ENCODE measurements around the gene SFRP2.

SFRP2 gene

GRCh38 chr4:153765894-153766293 is 23.0 kb downstream of the SFRP2 start:
- DNase-seq: no peak

GRCh38 chr4:153764601-153765368 is 24.1 kb downstream of the SFRP2 start:
- no peak for DNase-seq

- no peak for DNase-seq
Observed at GRCh38 chr4:153763404-153763803, 25.5 kb downstream of the SFRP2 start.

GRCh38 chr4:153759407-153760316 is 29.2 kb downstream of the SFRP2 start, which contains the start of gene RNF175:
Gene RNF175, minus strand, starts transcription at chr4:153760024. Its CDS starts 162 bp downstream, at chr4:153759862.
- DNase-seq: peak; percentile 5

- DNase-seq: no peak
Observed at GRCh38 chr4:153758688-153759406, 30.0 kb downstream of the SFRP2 start.

GRCh38 chr4:153758136-153758535 is 30.7 kb downstream of the SFRP2 start:
- no peak for DNase-seq

- no peak for DNase-seq
Observed at GRCh38 chr4:153757407-153757806, 31.5 kb downstream of the SFRP2 start.

GRCh38 chr4:153755186-153755585 is 33.7 kb downstream of the SFRP2 start:
- no peak for DNase-seq

GRCh38 chr4:153750197-153750817 is 38.6 kb downstream of the SFRP2 start:
- DNase-seq: peak; percentile 66

- DNase-seq: no peak
Observed at GRCh38 chr4:153748378-153748777, 40.5 kb downstream of the SFRP2 start.

GRCh38 chr4:153747406-153747955 is 41.4 kb downstream of the SFRP2 start:
- no peak for DNase-seq

GRCh38 chr4:153745651-153746050 is 43.2 kb downstream of the SFRP2 start:
- DNase-seq: no peak

GRCh38 chr4:153741541-153741940 is 47.3 kb downstream of the SFRP2 start:
- DNase-seq: no peak

- DNase-seq: no peak
Observed at GRCh38 chr4:153735906-153736461, 52.9 kb downstream of the SFRP2 start.

GRCh38 chr4:153733751-153734448 is 55.0 kb downstream of the SFRP2 start:
- DNase-seq: no peak

GRCh38 chr4:153731239-153731638 is 57.6 kb downstream of the SFRP2 start:
- no peak for DNase-seq
